Cardiac fibroblast (primary cell): Measurements from ENCODE around the gene NBPF1.
"Not testable (repeated sequence)": the region's sequence is repeated elsewhere in the genome, so short reads cannot be mapped to it uniquely, and the experiment has no call there.

Experiments used
- DNase-seq, 2 donors: peaks; one replicate each; pipeline versions ENCODE4 v3.0.0 to v3.0.0-alpha.2; 2010; ENCODE audit warnings: low read depth in 2 of 2
- H3K4me3 ChIP-seq, 2 donors: replicated peaks in 1 of 2; 1 replicate in 1 of 2; 2 replicates in 1 of 2; pipeline ENCODE4 v1.5.1; 2011; ENCODE audit warnings: low read depth in 2 of 2, low read length in 2 of 2, mild to moderate bottlenecking in 2 of 2, moderate library complexity in 1 of 2
- CTCF ChIP-seq: IDR thresholded peaks from one replicate; pipeline ENCODE4 v1.5.1; 2011; ENCODE audit warnings: low read depth, mild to moderate bottlenecking, low read length, inconsistent platforms

NBPF1 gene

GRCh38 chr1:16644482-16645270 lies 31.3 kb upstream of the NBPF1 start:
- TF ChIP-seq CTCF: peak; percentile 44
- peak overlapping the region; percentile 68 to 70 for H3K4me3 ChIP-seq

GRCh38 chr1:16644193-16644481 lies 30.8 kb upstream of the NBPF1 start:
- no peak for TF ChIP-seq CTCF

More at GRCh38 chr1:16644482-16645270, 31.3 kb upstream of the NBPF1 start:
- peak; percentile 97 to 98 for DNase-seq

GRCh38 chr1:16643476-16644192 lies 30.3 kb upstream of the NBPF1 start:
- H3K4me3 ChIP-seq: peak overlapping the region; percentile 68 to 70
- DNase-seq: peak; percentile 27

More at GRCh38 chr1:16644193-16644481, 30.8 kb upstream of the NBPF1 start:
- H3K4me3 ChIP-seq: peak overlapping the region; percentile 68 to 70
- DNase-seq: no peak

- DNase-seq: not testable (repeated sequence)
Observed at GRCh38 chr1:16643001-16643411, 29.6 kb upstream of the NBPF1 start.

GRCh38 chr1:16642025-16642966 lies 28.9 kb upstream of the NBPF1 start:
- H3K4me3 ChIP-seq, DNase-seq: not testable (repeated sequence)

More at GRCh38 chr1:16643001-16643411, 29.6 kb upstream of the NBPF1 start:
- H3K4me3 ChIP-seq: peak overlapping the region in 1 of 2 donors; percentile 1

- not testable (repeated sequence) for H3K4me3 ChIP-seq, DNase-seq
Observed at GRCh38 chr1:16641159-16641975, 28.0 kb upstream of the NBPF1 start.

- not testable (repeated sequence) for DNase-seq, H3K4me3 ChIP-seq
Observed at GRCh38 chr1:16639091-16640031, 26.0 kb upstream of the NBPF1 start.

GRCh38 chr1:16637941-16638778 lies 24.8 kb upstream of the NBPF1 start:
- H3K4me3 ChIP-seq, DNase-seq: not testable (repeated sequence)

GRCh38 chr1:16636551-16637195 lies 23.3 kb upstream of the NBPF1 start:
- H3K4me3 ChIP-seq, DNase-seq: not testable (repeated sequence)

GRCh38 chr1:16635959-16636358 lies 22.6 kb upstream of the NBPF1 start:
- not testable (repeated sequence) for DNase-seq, H3K4me3 ChIP-seq

GRCh38 chr1:16633540-16634282 lies 20.3 kb upstream of the NBPF1 start:
- H3K4me3 ChIP-seq, DNase-seq: not testable (repeated sequence)
